SKM-1 (cell line): ENCODE data around the gene PRPSAP2.

Source experiments
- DNase-seq: peaks from one replicate; lab custom pipeline; 2025; ENCODE audit not compliant: unreplicated experiment; lab: John Stamatoyannopoulos, UW

Gene PRPSAP2

DNA sequence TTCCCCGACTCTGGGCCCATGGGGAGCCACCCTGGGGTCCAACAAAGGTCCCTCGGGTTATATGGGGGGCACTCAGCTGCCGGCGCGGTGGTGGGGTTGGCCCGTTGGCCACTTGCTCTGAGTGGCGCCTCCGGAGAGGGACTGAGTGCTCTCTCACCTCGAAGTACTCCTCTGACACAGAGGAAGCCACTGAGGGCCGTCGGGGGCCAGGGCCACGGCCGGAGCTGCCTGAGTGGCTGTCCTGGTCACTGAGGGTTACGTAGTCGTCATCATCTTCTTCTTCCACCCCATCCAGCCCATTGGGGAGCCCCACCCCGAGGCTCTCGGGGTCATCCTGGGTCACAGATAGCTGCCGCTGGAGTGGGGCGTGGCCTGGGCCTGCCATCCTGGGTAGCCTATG, 119.7 kb downstream of the PRPSAP2 start:
- DNase-seq, result no peak

- no peak for DNase-seq
These were observed 120.1 kb downstream of the PRPSAP2 start for GRCh38 chr17:18978050-18978449.

GRCh38 chr17:18978655-18979054, 120.7 kb downstream of the PRPSAP2 start:
- DNase-seq, result no peak
